ENCODE results near the gene MSANTD4. TPM values are rescaled to one million over a fixed set of nuclear protein-coding genes. Genes with fewer than 3 reads are reported as not detected.
"Not testable (repeated sequence)": the region's sequence is repeated elsewhere in the genome, so short reads cannot be mapped to it uniquely, and the experiment has no call there.

The MSANTD4 gene
- total RNA-seq, 1 donor from 2014 or later = 22.7 TPM

- no peak for DNase-seq (ENCODE audit: low read depth, low spot score)
Measured at GRCh38 chr11:106014035-106014434, 8.0 kb downstream of the MSANTD4 start.

DNA sequence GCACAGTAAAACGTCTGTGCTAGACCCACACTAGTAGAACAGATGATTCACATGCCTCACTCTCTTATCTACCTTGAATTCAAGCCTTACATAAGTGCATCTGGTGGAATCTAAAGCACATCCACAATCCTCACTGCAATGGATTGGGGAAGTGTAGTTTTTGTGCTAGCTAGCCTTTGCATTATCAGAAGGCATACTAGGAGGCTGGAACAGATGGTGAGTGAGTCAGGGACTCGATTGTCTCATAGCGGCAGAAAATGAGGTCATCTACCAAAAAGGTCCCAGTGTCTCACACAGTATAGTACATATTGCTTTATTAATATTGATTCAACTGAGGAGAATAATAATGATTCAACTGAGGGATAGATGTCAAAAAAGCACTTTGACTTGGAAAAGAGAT, 9.3 kb downstream of the MSANTD4 start:
- peak; percentile 71 for DNase-seq (ENCODE audit: low read depth, low spot score)

- no peak for DNase-seq (ENCODE audit: low read depth, low spot score)
Measured at GRCh38 chr11:106011481-106011880, 10.6 kb downstream of the MSANTD4 start.

- DNase-seq (ENCODE audit: low read depth, low spot score) = not testable (repeated sequence)
Measured at GRCh38 chr11:106003094-106003493, 18.9 kb downstream of the MSANTD4 start.

GRCh38 chr11:106001304-106002012, 20.6 kb downstream of the MSANTD4 start:
- DNase-seq (ENCODE audit: low read depth, low spot score) = no peak

- no peak for DNase-seq (ENCODE audit: low read depth, low spot score)
Measured at GRCh38 chr11:105991888-105992287, 30.2 kb downstream of the MSANTD4 start.

GRCh38 chr11:105989124-105989523, 32.9 kb downstream of the MSANTD4 start:
- DNase-seq (ENCODE audit: low read depth, low spot score) = no peak

DNA sequence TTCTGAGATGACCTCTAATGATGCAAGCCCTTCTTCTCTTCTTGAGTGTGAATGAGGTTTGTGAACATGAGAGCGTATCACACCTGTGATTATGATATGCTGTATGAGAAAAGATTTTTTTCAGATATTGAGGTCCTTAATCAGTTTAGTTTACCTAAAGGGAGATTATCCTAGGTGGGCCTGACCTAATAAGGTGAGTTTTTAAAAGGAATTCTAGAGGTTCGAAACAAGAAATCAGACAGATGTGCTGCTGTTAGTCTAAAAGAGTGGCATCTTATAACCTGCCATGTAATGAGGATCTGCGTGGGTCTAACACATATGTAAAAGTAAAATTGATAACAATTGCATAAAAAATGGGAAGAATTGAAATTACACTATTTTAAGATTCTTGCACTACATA, 33.8 kb downstream of the MSANTD4 start:
- no peak for DNase-seq (ENCODE audit: low read depth, low spot score)

GRCh38 chr11:105986554-105986953, 35.5 kb downstream of the MSANTD4 start:
- no peak for DNase-seq (ENCODE audit: low read depth, low spot score)

DNA sequence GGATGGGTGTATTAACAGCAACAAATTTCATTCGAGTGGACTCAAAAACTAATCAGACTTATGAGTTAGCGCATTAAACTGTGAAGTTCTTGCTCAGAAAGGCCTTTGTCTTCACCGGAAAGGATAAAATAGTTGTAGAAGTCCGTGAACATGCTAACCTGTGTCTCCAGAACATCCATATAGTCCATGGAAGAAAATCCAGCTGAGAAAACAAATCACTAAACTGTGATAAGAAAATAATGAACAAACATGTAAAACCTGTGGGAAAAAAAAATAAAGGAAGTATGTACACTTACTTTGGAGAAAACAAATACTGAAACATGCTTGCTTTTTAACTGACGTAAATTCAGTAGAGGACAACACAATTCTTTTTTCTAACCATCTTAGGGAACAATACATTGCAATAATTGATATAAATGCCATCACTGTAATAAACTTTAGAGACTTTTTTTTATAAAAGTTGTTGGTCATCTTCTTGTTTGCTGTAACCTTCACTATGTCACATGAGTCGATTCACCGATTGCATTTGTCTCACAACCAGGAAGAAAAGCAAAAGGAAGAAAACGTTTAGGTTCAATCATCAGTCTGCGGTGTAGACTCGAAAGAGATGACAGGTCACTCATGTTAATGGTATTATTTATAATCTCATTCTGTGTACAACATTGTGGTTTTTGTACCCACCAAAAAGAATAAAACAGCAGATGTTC, 41.9 kb downstream of the MSANTD4 start:
- no peak for DNase-seq (ENCODE audit: low read depth, low spot score)

- no peak for DNase-seq (ENCODE audit: low read depth, low spot score)
Measured at GRCh38 chr11:105975128-105975527, 46.9 kb downstream of the MSANTD4 start.

- DNase-seq (ENCODE audit: low read depth, low spot score) = no peak
Measured at GRCh38 chr11:105969756-105970155, 52.3 kb downstream of the MSANTD4 start.

GRCh38 chr11:105968021-105968697, 53.9 kb downstream of the MSANTD4 start:
- no peak for DNase-seq (ENCODE audit: low read depth, low spot score)

DNA sequence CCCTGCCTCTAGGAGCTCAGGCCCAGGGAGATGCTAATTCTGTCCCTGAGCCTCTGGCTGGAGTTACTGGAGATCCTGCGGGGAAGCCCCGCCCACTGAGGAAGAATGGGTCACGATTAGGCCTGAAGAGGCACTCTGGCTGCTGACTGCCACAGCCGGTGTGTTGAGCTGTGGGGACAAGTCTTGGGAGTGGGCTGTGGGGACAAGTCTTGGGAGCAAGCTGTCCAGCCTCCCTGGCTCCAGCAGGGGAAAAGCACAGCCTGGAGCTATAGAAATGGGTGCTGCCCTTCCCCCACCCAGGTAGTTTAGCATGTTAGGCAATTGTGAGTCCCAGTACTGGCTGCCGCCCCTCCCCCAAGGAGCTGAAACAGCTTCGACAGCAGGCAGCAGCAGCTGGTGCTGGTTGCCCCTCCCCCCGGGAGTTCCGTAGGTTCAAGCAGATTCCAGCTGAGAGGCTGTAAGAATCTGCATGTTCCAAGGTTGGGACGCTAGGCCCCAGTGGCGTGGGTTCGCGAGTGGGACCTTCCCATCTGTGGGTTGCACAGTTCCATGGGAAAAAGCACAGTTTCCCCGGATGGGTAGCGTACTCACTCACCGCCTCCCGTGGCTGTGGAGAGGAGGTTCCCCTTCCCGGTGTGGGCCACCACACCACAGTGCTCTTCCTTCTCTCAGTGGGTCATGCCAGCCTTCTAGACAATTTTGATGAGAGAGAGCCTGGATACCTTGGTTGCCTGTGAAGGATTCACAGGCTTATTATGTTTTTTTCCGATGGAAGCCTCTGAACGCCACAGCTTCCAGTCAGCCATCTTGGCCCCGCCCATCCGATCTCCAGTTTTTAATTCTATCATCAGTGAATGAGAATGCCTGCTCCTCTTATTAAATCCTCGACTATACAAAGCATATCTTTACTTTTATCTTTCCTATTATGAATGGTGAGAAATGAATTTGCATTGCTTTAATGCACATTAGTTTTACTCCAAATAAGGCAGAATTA, 61.5 kb downstream of the MSANTD4 start:
- DNase-seq (ENCODE audit: low read depth, low spot score) = no peak

Other genes starting within 250 kb of the MSANTD4 start
- gene KBTBD3, start 55.1 kb upstream of the MSANTD4 start, total RNA-seq = 3.7 and 3.9 TPM in 2 replicates
- gene AASDHPPT, start 55.4 kb upstream of the MSANTD4 start, total RNA-seq = 50.2 and 52.6 TPM in 2 replicates

All from pulmonary artery endothelial cell (primary cell).